K562 (cell line): ENCODE measurements around the gene BDP1. TPM values are rescaled to one million over a fixed set of nuclear protein-coding genes. Genes with fewer than 3 reads are reported as not detected.

Experiments
- ATAC-seq: fragments of 200-7000 bp; cut with Tn5 transposase; 3 replicates; pipeline ENCODE4 v1.9.1; 2020; ENCODE audit warnings: moderate library complexity
- BruUV-seq: library from RNA; stranded (reverse); fragments of 400-500 nt; replicated peaks from 2 replicates; lab custom pipeline; 2021; lab: Mats Ljungman, UMichigan
- CTCF ChIA-PET: fragments of 300-600 bp; formaldehyde crosslinking; extraction: SDS; loops from one replicate; lab custom pipeline; 2021; ENCODE audit warnings: low intra/inter-chr PET ratio; lab: Yijun Ruan, JAX
- POLR2A ChIA-PET: fragments of 300-600, 350-650 bp; sonication (Branson Sonifier 250); formaldehyde crosslinking; extraction: SDS; loops from one replicate; lab custom pipeline; 2021; ENCODE audit warnings: antibody characterized with exemption, inconsistent platforms; lab: Yijun Ruan, JAX
- DNase-seq, 4 experiments: peaks; one replicate each; pipeline versions ENCODE4 v3.0.0 to v3.0.0-alpha.2; 2011 to 2018; ENCODE audit warnings: low spot score in 3 of 4, mixed read lengths in 3 of 4; ENCODE audit errors: extremely low read depth in 1 of 4
- FAIRE-seq: peaks from 2 replicates; lab custom pipeline; 2011; peaks lifted over from hg19 to GRCh38; lab: Jason Lieb, UNC
- H2AFZ ChIP-seq: 2 replicates; pipeline ENCODE4 v1.6.0; 2011; ENCODE audit warnings: low read depth, low read length, control low read depth, inconsistent platforms
- H3K27ac ChIP-seq: fragments of 200-600 bp; 3 replicates; pipeline ENCODE4 v1.8.0; 2011; ENCODE audit warnings: low read depth, mild to moderate bottlenecking, control low read depth, inconsistent platforms, low read length, moderate library complexity, mixed read lengths; ENCODE audit errors: extremely low read depth
- H3K27me3 ChIP-seq, 2 experiments: fragments of 300-600 bp in 1 of 2; 2 replicates in 1 of 2; 3 replicates in 1 of 2; pipeline versions ENCODE4 v1.6.0 to v1.8.0; 2011; ENCODE audit warnings: inconsistent platforms in 2 of 2, low read length in 2 of 2, mild to moderate bottlenecking in 1 of 2, mixed read lengths in 1 of 2, moderate library complexity in 1 of 2; ENCODE audit not compliant: control insufficient read depth in 2 of 2, insufficient read depth in 2 of 2
- H3K36me3 ChIP-seq: fragments of 300-600 bp; 3 replicates; pipeline ENCODE4 v1.8.0; 2011; ENCODE audit warnings: mild to moderate bottlenecking, low read length, inconsistent platforms; ENCODE audit not compliant: control insufficient read depth, insufficient read depth
- H3K4me1 ChIP-seq, 2 experiments: fragments of 200-600 bp in 1 of 2; replicated peaks in 1 of 2; 2 replicates in 1 of 2; 3 replicates in 1 of 2; pipeline versions ENCODE4 v1.5.1 to v1.8.0; 2011; ENCODE audit warnings: inconsistent platforms in 2 of 2, low read length in 2 of 2, mild to moderate bottlenecking in 1 of 2, mixed read lengths in 1 of 2, moderate library complexity in 1 of 2; ENCODE audit not compliant: control insufficient read depth in 2 of 2, insufficient read depth in 2 of 2
- H3K4me2 ChIP-seq: 2 replicates; pipeline ENCODE4 v1.6.1; 2011; ENCODE audit warnings: low read length, control low read depth, inconsistent platforms, mixed read lengths; ENCODE audit not compliant: insufficient read depth
- H3K4me3 ChIP-seq: fragments of 200-600 bp; sonication (generic), shearing (Covaris generic); 2 replicates; pipeline ENCODE4 v1.5.1; 2016; ENCODE audit warnings: control low read depth, inconsistent platforms
- H3K79me2 ChIP-seq: fragments of 200-600 bp; 3 replicates; pipeline ENCODE4 v1.8.0; 2011; ENCODE audit warnings: low read length, inconsistent platforms; ENCODE audit not compliant: control insufficient read depth, insufficient read depth
- H3K9ac ChIP-seq, 2 experiments: 2 replicates each; pipeline versions ENCODE4 v1.6.0 to v1.6.1; 2011; ENCODE audit warnings: low read depth in 2 of 2, low read length in 2 of 2, control low read depth in 1 of 2, inconsistent platforms in 1 of 2, mild to moderate bottlenecking in 1 of 2, mixed read lengths in 1 of 2; ENCODE audit not compliant: insufficient read depth in 1 of 2
- H3K9me1 ChIP-seq: one replicate; pipeline ENCODE4 v1.6.0; 2011; ENCODE audit warnings: inconsistent platforms, mild to moderate bottlenecking, low read length, moderate library complexity; ENCODE audit not compliant: control insufficient read depth, insufficient read depth
- H3K9me3 ChIP-seq: replicated peaks from 2 replicates; pipeline ENCODE4 v1.5.1; 2011; ENCODE audit warnings: low read depth, low read length, inconsistent platforms; ENCODE audit not compliant: control insufficient read depth, insufficient read depth
- H4K20me1 ChIP-seq: replicated peaks from 2 replicates; pipeline ENCODE4 v1.6.1; 2011; ENCODE audit warnings: low read length, inconsistent platforms, mixed read lengths; ENCODE audit not compliant: control insufficient read depth, insufficient read depth
- ERF ChIP-seq: fragments of 450-650 bp; formaldehyde crosslinking; IDR thresholded peaks from 2 replicates; pipeline ENCODE4 v1.4.0; 2020; ENCODE audit warnings: mild to moderate bottlenecking, mixed read lengths
- ETV6 ChIP-seq, 3 experiments: fragments of 150-350 bp in 1 of 3; sonication (generic) in 1 of 3; formaldehyde crosslinking in 1 of 3; IDR thresholded peaks; 2 replicates each; pipeline versions ENCODE4 v1.6.1 to v1.8.0; 2014 to 2022; ENCODE audit warnings: borderline replicate concordance in 2 of 3, low read depth in 2 of 3, antibody characterized with exemption in 1 of 3, low read length in 1 of 3, mild to moderate bottlenecking in 1 of 3, missing genetic modification reagents in 1 of 3
- NONO ChIP-seq, 2 experiments: fragments of 200-400 bp in 1 of 2; fragments of 450-650 bp in 1 of 2; formaldehyde crosslinking in 1 of 2; IDR thresholded peaks; 2 replicates each; pipeline ENCODE4 v1.6.1; 2017; ENCODE audit warnings: low read depth in 2 of 2, mild to moderate bottlenecking in 2 of 2, moderate library complexity in 2 of 2, low read length in 1 of 2
- ZNF232 ChIP-seq: sonication (generic); formaldehyde crosslinking; IDR thresholded peaks from 2 replicates; pipeline ENCODE4 v1.8.0; 2022; ENCODE audit warnings: mild to moderate bottlenecking, missing genetic modification reagents
- WGBS: fragments of 100-300 bp; shearing (Covaris generic); methylation state at CpG from one replicate; pipeline ENCODE4 v1.1.6; 2016; ENCODE audit warnings: low coverage, mixed read lengths; ENCODE audit not compliant: insufficient coverage; ENCODE audit errors: missing lambda C conversion rate; 5-methylcytosine and 5-hydroxymethylcytosine counted together
- in situ Hi-C: fragments of 300-500 bp; cut with MboI; formaldehyde crosslinking; loops from 4 replicates; pipeline ENCODE4 v1.15.0; 2018; ENCODE audit warnings: inconsistent platforms, mixed read lengths
- intact Hi-C: fragments of 100-400 bp; cut with micrococcal nuclease; formaldehyde crosslinking; loops from 2 replicates; pipeline ENCODE4 v1.14.2; 2022
- polyA plus RNA-seq, 8 experiments: library from polyadenylated mRNA; depleted of rRNA in 4 of 8; stranded (reverse) in 5 of 8; unstranded in 3 of 8; fragments of >200 nt; fragmentation: Nextera tagmentation in 2 of 8; fragmentation: Illumina TruSeq in 1 of 8; extraction: Ambion mirVana in 2 of 8; extraction: Trizol in 1 of 8; gene quantifications; 2 replicates each; pipeline versions ENCODE4 v1.2.1 to v1.2.3, GENCODE V29; 2011 to 2014; ENCODE audit warnings: inconsistent platforms in 1 of 8, missing spikeins in 1 of 8
- total RNA-seq, 7 experiments: library from RNA; depleted of rRNA in 6 of 7; stranded (reverse); fragments of >200 nt in 6 of 7; fragmentation: Illumina TruSeq in 2 of 7; extraction: Trizol in 2 of 7; gene quantifications; 2 replicates each; pipeline versions ENCODE4 v1.2.1 to v1.2.3, GENCODE V29; 2011 to 2021; ENCODE audit warnings: low replicate concordance in 1 of 7

Gene BDP1
- total and polyA plus RNA-seq, 9 of the 15 experiments (the other 6 are each of a cell fraction or from before 2014, with no cell fraction given) = 6.9 to 47.3 (median 23.9) TPM

DNA sequence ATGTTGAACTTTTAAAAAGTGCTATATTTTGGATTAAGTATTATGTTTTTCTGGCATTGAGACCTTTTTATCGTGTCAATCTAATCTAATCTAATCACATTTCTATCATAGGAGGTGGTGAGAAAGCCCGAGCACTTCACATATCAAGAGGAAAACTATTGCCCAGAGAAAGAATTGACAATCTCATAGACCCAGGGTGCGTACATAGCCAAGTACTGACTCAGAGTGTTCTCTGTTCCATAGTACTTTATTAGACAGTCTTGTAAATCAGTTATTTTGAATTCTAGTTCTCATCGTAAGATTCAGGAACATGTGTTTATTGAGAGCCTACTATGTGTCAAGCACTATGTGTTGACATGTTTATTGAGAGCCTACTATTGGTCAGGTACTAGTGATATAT is 140.7 kb downstream of the BDP1 start (continued):
- TF ChIP-seq ETV6 (IDR thresholded peaks at IDR 0.05; ENCODE audit: borderline replicate concordance in 1 of 2, low read depth in 2 of 2, low read length in 1 of 2) = no peak
- no peak for TF ChIP-seq ETV6 (CRISPR knock-in tag; IDR thresholded peaks at IDR 0.05; ENCODE audit: borderline replicate concordance)
- no peak for TF ChIP-seq NONO (IDR thresholded peaks at IDR 0.05; ENCODE audit: low read depth in 2 of 2, low read length in 1 of 2)

- ChIA-PET POLR2A (interaction anchor here (2.3 kb wide), 1 partner anchor 9 kb away, joined by 6 read pairs; the partner anchor contains the start of gene MCCC2), CTCF (no interaction called here)
- Histone ChIP-seq H3K27me3 (no peaks in the 10 kb centered on the region), H3K4me3 (no peak overlapping the region), H3K9me3 (no peaks in the 10 kb centered on the region), H3K9ac (no peak overlapping the region), H3K79me2 (no peaks in the 10 kb centered on the region), H3K9me1 (no peaks in the 10 kb centered on the region), H4K20me1 (no peaks in the 10 kb centered on the region), H3K4me2 (no peak overlapping the region), H2AFZ (no peak overlapping the region), H3K4me1 (no peaks in the 10 kb centered on the region), H3K36me3 (peaks cover 54% of the 10 kb centered on the region), H3K27ac (no peak overlapping the region)
- no peak for FAIRE-seq
- 100% methylated on average over 1 of the region's 1 CpG for WGBS
- no peak for ATAC-seq
- intact Hi-C loops (no loop called here), in situ Hi-C loops (no loop called here)
- TF ChIP-seq ERF (CRISPR knock-in tag) (no peak), ZNF232 (CRISPR knock-in tag) (no peak)
- BruUV-seq = no TSS peak
- DNase-seq = no peak
Observed at GRCh38 chr5:71597001-71597400, 141.6 kb downstream of the BDP1 start.
